LNCaP clone FGC (cell line): ENCODE data around the gene HSD17B1.

Source experiments
- DNase-seq: peaks from one replicate; pipeline ENCODE4 v3.0.0-alpha.2; 2011; ENCODE audit warnings: low read depth
- H3K4me3 ChIP-seq: 2 replicates; pipeline ENCODE4 v1.5.1; 2011; ENCODE audit warnings: mild to moderate bottlenecking, low read depth, low read length, control low read depth
- TF ChIP-seq, protein P1 (sequence below): IDR thresholded peaks from 2 replicates; pipeline ENCODE4 v1.5.1; 2012; ENCODE audit warnings: mild to moderate bottlenecking; ENCODE audit not compliant: control insufficient read depth, insufficient read depth; ENCODE audit errors: extremely low read depth

HSD17B1 gene

GRCh38 chr17:42577140-42577531 is 24.4 kb downstream of the HSD17B1 start:
- TF ChIP-seq, protein P1, sequence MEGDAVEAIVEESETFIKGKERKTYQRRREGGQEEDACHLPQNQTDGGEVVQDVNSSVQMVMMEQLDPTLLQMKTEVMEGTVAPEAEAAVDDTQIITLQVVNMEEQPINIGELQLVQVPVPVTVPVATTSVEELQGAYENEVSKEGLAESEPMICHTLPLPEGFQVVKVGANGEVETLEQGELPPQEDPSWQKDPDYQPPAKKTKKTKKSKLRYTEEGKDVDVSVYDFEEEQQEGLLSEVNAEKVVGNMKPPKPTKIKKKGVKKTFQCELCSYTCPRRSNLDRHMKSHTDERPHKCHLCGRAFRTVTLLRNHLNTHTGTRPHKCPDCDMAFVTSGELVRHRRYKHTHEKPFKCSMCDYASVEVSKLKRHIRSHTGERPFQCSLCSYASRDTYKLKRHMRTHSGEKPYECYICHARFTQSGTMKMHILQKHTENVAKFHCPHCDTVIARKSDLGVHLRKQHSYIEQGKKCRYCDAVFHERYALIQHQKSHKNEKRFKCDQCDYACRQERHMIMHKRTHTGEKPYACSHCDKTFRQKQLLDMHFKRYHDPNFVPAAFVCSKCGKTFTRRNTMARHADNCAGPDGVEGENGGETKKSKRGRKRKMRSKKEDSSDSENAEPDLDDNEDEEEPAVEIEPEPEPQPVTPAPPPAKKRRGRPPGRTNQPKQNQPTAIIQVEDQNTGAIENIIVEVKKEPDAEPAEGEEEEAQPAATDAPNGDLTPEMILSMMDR = no peak
- H3K4me3 ChIP-seq = peak overlapping the region; percentile 75
- DNase-seq = no peak

DNA sequence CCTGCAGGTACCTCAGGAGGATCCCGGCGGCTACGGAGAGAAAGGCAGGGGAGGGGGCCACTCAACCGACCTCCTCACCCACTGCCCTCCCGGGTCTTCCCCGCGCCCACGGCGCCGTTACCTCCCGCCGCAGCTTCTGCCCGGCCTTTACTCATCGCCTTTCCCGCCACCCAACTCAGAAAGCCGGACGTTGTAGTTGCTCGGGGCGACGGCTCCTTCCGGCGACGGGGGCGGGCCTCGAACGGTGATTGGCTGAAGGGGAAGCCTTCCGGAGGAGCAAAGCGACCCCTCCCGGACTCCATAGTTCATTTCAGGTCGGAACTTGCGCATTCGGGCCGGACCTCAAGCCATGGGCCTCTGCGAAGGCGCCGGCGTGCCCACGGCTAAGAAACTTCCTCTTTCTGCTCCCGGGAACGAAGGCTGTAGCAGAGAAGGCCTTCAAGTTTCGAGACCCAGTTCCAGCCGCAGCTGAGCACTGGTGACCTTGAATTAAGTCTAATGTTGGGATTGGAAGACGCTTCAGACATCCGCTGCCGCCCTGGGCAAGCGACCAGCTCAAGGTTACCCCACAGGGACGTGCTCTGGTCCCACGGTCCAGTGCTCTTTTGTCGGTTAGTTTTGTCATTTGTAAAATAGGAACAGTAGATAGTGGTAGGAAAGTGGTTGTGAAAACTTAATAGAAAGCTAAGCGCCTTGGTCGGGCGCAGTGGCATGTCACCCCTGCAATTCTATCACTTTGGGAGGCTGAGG is 25.0 kb downstream of the HSD17B1 start, which contains the start of gene PSMC3IP:
PSMC3IP (minus strand) TSS at position 198 of the 750 bp plus-strand sequence; CDS start at position 155, 43 bp downstream.
- peak within 1 kb of the TSS; percentile 75 for H3K4me3 ChIP-seq
- peak; percentile 81 for DNase-seq
- TF ChIP-seq, protein P1 = peak; percentile 41

GRCh38 chr17:42578282-42578869 is 25.7 kb downstream of the HSD17B1 start:
- TF ChIP-seq, protein P1 = peak; percentile 79
- DNase-seq = no peak
- peak overlapping the region; percentile 75 for H3K4me3 ChIP-seq

- no peak overlapping the region for H3K4me3 ChIP-seq
- TF ChIP-seq, protein P1 = no peak
- DNase-seq = no peak
Observed at GRCh38 chr17:42579794-42580551, 27.2 kb downstream of the HSD17B1 start.

GRCh38 chr17:42581744-42582270 is 29.1 kb downstream of the HSD17B1 start:
- TF ChIP-seq, protein P1 = no peak
- DNase-seq = no peak
- no peak overlapping the region for H3K4me3 ChIP-seq

GRCh38 chr17:42584880-42585279 is 32.2 kb downstream of the HSD17B1 start:
- TF ChIP-seq, protein P1 = no peak
- no peak for DNase-seq
- H3K4me3 ChIP-seq = no peak overlapping the region
